BE2C (cell line): ENCODE measurements around the gene DHRS7B.
A peak's percentile ranks its signal among the peaks of the same experiment; 100 is the strongest.
"Not testable (repeated sequence)": the region's sequence is repeated elsewhere in the genome, so short reads cannot be mapped to it uniquely, and the experiment has no call there.

Experiments
- DNase-seq: peaks from one replicate; pipeline ENCODE4 v3.0.0-alpha.2; 2020
- H3K27me3 ChIP-seq: fragments of 250-450 bp; sonication (Bioruptor Pico); 2 replicates; pipeline ENCODE4 v1.5.1; 2020; ENCODE audit warnings: mild to moderate bottlenecking
- H3K36me3 ChIP-seq: fragments of 250-450 bp; sonication (Bioruptor Pico); 2 replicates; pipeline ENCODE4 v1.5.1; 2020; ENCODE audit warnings: mild to moderate bottlenecking
- H3K4me1 ChIP-seq: fragments of 250-450 bp; sonication (Bioruptor Pico); 2 replicates; pipeline ENCODE4 v1.5.1; 2020
- H3K4me3 ChIP-seq: 2 replicates; pipeline ENCODE4 v1.5.1; 2011; ENCODE audit warnings: low read depth, low read length
- H3K9me3 ChIP-seq: fragments of 250-450 bp; sonication (Bioruptor Pico); 2 replicates; pipeline ENCODE4 v1.5.1; 2020
- CTCF ChIP-seq: IDR thresholded peaks from 2 replicates; pipeline ENCODE4 v1.5.1; 2012; ENCODE audit warnings: mild to moderate bottlenecking, low read depth, low read length

Gene DHRS7B

DNA sequence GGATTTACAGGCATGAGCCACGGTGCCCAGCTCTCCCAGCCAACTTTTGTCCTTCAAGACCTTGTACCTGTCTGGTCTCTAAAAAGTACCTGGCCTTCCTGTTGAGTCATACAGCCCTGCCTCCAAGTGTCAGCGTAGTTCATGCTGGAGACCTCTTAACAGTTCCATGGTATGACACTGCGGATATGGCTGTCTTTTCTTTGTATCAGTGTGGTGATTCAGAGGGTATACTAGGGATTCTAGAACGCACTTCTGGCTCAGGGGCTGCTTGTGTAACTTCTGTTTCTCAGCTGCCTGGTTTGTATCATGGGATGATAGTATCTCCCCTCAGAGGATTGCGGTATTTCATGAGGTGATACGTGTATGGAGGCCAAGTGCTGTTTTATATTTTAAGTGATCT is 89.2 kb downstream of the DHRS7B start:
- no peak overlapping the region for H3K4me3 ChIP-seq
- no peaks in the 10 kb centered on the region for H3K27me3 ChIP-seq
- no peak for DNase-seq
- H3K9me3 ChIP-seq: no peaks in the 10 kb centered on the region
- no peak for TF ChIP-seq CTCF
- H3K4me1 ChIP-seq: no peaks in the 10 kb centered on the region
- peaks cover 2% of the 10 kb centered on the region for H3K36me3 ChIP-seq

- no peaks in the 10 kb centered on the region for H3K27me3 ChIP-seq
- H3K4me3 ChIP-seq: no peak overlapping the region
These were observed 90.6 kb downstream of the DHRS7B start for GRCh38 chr17:21217346-21217745.

DNA sequence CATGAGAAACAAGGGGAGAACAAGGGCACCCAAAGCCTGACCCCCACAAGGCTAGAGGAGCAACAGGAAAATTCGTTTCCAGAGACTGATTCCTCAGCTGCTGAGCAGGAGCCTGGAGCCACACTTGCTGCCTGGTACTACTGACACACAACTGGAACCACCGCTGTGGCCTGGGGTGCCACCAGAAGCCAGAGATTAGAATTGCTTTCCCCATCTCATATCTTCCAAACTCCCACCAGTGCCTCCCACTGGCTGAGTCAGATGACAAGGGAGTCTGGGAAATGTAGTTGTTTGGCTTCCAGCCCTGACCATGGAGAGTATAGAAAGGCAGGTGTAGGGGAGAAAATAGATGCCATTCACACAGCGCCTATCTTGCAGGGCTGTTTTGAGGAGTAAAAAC is 91.3 kb downstream of the DHRS7B start:
- H3K4me1 ChIP-seq: no peaks in the 10 kb centered on the region
- peak; percentile 35; the same call in 1 of the 2 replicates for TF ChIP-seq CTCF
- H3K9me3 ChIP-seq: no peaks in the 10 kb centered on the region
- peak; percentile 46 for DNase-seq
- no peak overlapping the region for H3K4me3 ChIP-seq
- no peaks in the 10 kb centered on the region for H3K27me3 ChIP-seq
- H3K36me3 ChIP-seq: no peaks in the 10 kb centered on the region

More at GRCh38 chr17:21217346-21217745, 90.6 kb downstream of the DHRS7B start:
- Histone ChIP-seq H3K36me3 (no peaks in the 10 kb centered on the region), H3K4me1 (no peaks in the 10 kb centered on the region), H3K9me3 (no peaks in the 10 kb centered on the region)
- DNase-seq: no peak
- TF ChIP-seq CTCF: no peak

GRCh38 chr17:21218831-21219380 is 92.1 kb downstream of the DHRS7B start:
- H3K4me1 ChIP-seq: no peaks in the 10 kb centered on the region
- DNase-seq: no peak
- H3K36me3 ChIP-seq: no peaks in the 10 kb centered on the region
- no peaks in the 10 kb centered on the region for H3K9me3 ChIP-seq
- TF ChIP-seq CTCF: no peak
- no peaks in the 10 kb centered on the region for H3K27me3 ChIP-seq
- no peak overlapping the region for H3K4me3 ChIP-seq

DNA sequence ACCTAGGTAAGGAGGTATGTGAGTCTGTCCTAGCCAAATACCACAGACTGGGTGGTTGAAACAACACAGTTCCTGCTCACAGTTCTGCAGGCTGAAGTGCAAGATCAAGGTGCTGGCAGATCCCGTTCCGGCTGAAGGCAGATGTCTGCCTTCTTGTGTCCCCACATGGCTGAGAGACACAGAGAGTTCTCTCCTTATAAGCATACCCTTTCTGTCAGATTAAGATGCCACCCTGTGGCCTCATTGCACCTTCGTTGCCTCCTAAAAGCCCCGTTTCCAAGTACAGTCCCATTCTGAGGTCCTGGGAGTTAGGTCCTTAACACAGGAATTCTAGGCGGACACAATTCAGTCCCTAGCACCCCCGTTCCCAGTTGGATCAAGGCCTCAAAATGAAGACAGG is 96.3 kb downstream of the DHRS7B start:
- Histone ChIP-seq H3K4me3 (no peak overlapping the region), H3K36me3 (no peaks in the 10 kb centered on the region), H3K9me3 (no peaks in the 10 kb centered on the region), H3K4me1 (no peaks in the 10 kb centered on the region), H3K27me3 (no peaks in the 10 kb centered on the region)
- no peak for DNase-seq
- TF ChIP-seq CTCF: no peak

- H3K4me1 ChIP-seq, H3K27me3 ChIP-seq, DNase-seq, H3K9me3 ChIP-seq, H3K36me3 ChIP-seq, H3K4me3 ChIP-seq: not testable (repeated sequence)
These were observed 100.5 kb downstream of the DHRS7B start for GRCh38 chr17:21227277-21227676.

GRCh38 chr17:21228111-21228510 is 101.3 kb downstream of the DHRS7B start:
- Histone ChIP-seq H3K4me1 (no peaks in the 10 kb centered on the region), H3K4me3 (no peak overlapping the region), H3K27me3 (no peaks in the 10 kb centered on the region), H3K9me3 (no peaks in the 10 kb centered on the region), H3K36me3 (no peaks in the 10 kb centered on the region)
- no peak for DNase-seq
- TF ChIP-seq CTCF: no peak
